GM23248 (cell line): ENCODE measurements around the gene PRDM1.

Experiments used
- EZH2 ChIP-seq: fragments of 200-600 bp; sonication (generic); IDR thresholded peaks from 2 replicates; pipeline ENCODE4 v1.6.1; 2018; ENCODE audit warnings: antibody characterized with exemption, mild to moderate bottlenecking; ENCODE audit not compliant: insufficient read depth, poor library complexity, severe bottlenecking
- EZH2phosphoT487 ChIP-seq: fragments of 200-600 bp; sonication (generic); IDR thresholded peaks from 2 replicates; pipeline ENCODE4 v1.6.1; 2018; ENCODE audit warnings: antibody characterized with exemption, moderate library complexity, mild to moderate bottlenecking, low read depth; ENCODE audit not compliant: insufficient read depth

GRCh38 chr6:106099235-106099537 lies 13.1 kb downstream of the PRDM1 start:
- TF ChIP-seq EZH2 (no peak), EZH2phosphoT487 (no peak)
